Smooth muscle cell (in vitro differentiated cells): ENCODE measurements around the gene SPEF2. TPM values are rescaled to one million over a fixed set of nuclear protein-coding genes. Genes with fewer than 3 reads are reported as not detected.
A peak's percentile ranks its signal among the peaks of the same experiment; 100 is the strongest.

Experiments used
- DNase-seq: peaks from one replicate; lab custom pipeline; 2025; ENCODE audit not compliant: unreplicated experiment; lab: John Stamatoyannopoulos, UW
- H2AFZ ChIP-seq: fragments of 200-600 bp; sonication (generic); 2 replicates; pipeline ENCODE4 v1.6.0; 2016; ENCODE audit warnings: antibody characterized with exemption, low read depth, mild to moderate bottlenecking
- H3F3A ChIP-seq: fragments of 200-600 bp; sonication (generic); 2 replicates; pipeline ENCODE4 v1.6.0; 2017; ENCODE audit warnings: antibody characterized with exemption, low read depth
- H3K27ac ChIP-seq: fragments of 200-600 bp; sonication (generic); 2 replicates; pipeline ENCODE4 v1.5.1; 2016; ENCODE audit warnings: low read depth, mild to moderate bottlenecking
- H3K27me3 ChIP-seq: fragments of 200-600 bp; sonication (generic); 2 replicates; pipeline ENCODE4 v1.6.1; 2016; ENCODE audit warnings: low read depth, mild to moderate bottlenecking
- H3K36me3 ChIP-seq: fragments of 200-600 bp; sonication (generic); 2 replicates; pipeline ENCODE4 v1.5.1; 2016; ENCODE audit warnings: low read depth
- H3K4me1 ChIP-seq: fragments of 200-600 bp; sonication (generic); 2 replicates; pipeline ENCODE4 v1.5.1; 2016; ENCODE audit warnings: low read depth
- H3K4me2 ChIP-seq: fragments of 200-600 bp; sonication (generic); 2 replicates; pipeline ENCODE4 v1.6.0; 2016; ENCODE audit warnings: mild to moderate bottlenecking
- H3K4me3 ChIP-seq: fragments of 200-600 bp; sonication (generic); 2 replicates; pipeline ENCODE4 v1.5.1; 2016; ENCODE audit warnings: mild to moderate bottlenecking
- H3K79me2 ChIP-seq: fragments of 200-600 bp; sonication (generic); 2 replicates; pipeline ENCODE4 v1.6.0; 2016; ENCODE audit warnings: low read depth, mild to moderate bottlenecking
- H3K9ac ChIP-seq: fragments of 200-600 bp; sonication (generic); 2 replicates; pipeline ENCODE4 v1.6.0; 2016; ENCODE audit warnings: low read depth
- H3K9me3 ChIP-seq: fragments of 200-600 bp; sonication (generic); replicated peaks from 2 replicates; pipeline ENCODE4 v1.5.1; 2016; ENCODE audit warnings: low read depth
- H4K20me1 ChIP-seq: fragments of 200-600 bp; sonication (generic); 2 replicates; pipeline ENCODE4 v1.6.0; 2016; ENCODE audit warnings: low read depth
- WGBS: methylation state at CpG from one replicate; pipeline ENCODE4 v1.1.7; 2016; ENCODE audit warnings: low lambda C conversion rate; 5-methylcytosine and 5-hydroxymethylcytosine counted together
- polyA plus RNA-seq: library from polyadenylated mRNA; unstranded; fragments of >200 nt; fragmentation: Nextera tagmentation; extraction: Ambion mirVana; gene quantifications from 2 replicates; pipeline ENCODE4 v1.2.1, GENCODE V29; 2016
- total RNA-seq: library from RNA; depleted of rRNA; stranded (reverse); fragments of >200 nt; gene quantifications from 2 replicates; pipeline ENCODE4 v1.2.3, GENCODE V29; 2014
- TF ChIP-seq, protein P1 (sequence below): fragments of 200-600 bp; sonication (generic); IDR thresholded peaks from 2 replicates; pipeline ENCODE4 v1.5.1; 2017; ENCODE audit warnings: borderline replicate concordance, mild to moderate bottlenecking, antibody characterized with exemption; ENCODE audit not compliant: insufficient read depth, poor library complexity, severe bottlenecking

SPEF2 gene
- total and polyA plus RNA-seq, 2 experiments from 2014 or later = 3.1 to 4.8 TPM

DNA sequence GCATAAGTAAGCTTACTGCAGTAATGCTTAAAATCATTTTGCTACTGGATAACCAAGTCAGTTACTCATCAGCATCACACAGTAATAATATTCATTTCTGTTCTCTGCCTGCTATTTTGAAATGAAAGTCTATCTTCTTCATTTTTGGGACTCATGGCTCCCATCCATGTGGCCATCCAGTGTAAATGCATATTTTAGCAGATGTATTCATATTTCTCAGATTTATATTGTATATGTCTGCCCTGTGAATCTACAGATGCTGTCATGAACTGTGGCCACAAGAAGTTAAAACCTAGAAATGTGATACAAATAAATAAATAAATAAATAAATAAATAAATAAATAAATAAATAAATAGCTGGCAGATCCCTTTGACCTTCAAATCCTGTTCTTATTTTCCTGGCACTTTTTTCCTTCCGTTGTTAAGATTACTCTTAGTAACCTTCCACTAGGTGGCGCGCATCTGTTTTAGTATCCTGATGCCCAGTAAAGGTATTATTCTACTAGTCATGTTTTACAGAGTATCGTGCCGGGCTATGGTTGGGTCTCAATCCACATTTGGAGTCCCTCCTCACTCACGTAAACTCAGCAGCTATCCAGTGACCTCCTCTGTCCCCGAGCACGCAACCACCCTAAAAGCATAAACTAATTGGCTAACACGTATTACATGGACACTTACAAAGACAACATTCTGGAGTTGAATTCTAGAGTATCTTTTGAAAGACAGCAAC lies 159.9 kb downstream of the SPEF2 start:
- no peaks in the 10 kb centered on the region for H3K36me3 ChIP-seq
- TF ChIP-seq, protein P1, sequence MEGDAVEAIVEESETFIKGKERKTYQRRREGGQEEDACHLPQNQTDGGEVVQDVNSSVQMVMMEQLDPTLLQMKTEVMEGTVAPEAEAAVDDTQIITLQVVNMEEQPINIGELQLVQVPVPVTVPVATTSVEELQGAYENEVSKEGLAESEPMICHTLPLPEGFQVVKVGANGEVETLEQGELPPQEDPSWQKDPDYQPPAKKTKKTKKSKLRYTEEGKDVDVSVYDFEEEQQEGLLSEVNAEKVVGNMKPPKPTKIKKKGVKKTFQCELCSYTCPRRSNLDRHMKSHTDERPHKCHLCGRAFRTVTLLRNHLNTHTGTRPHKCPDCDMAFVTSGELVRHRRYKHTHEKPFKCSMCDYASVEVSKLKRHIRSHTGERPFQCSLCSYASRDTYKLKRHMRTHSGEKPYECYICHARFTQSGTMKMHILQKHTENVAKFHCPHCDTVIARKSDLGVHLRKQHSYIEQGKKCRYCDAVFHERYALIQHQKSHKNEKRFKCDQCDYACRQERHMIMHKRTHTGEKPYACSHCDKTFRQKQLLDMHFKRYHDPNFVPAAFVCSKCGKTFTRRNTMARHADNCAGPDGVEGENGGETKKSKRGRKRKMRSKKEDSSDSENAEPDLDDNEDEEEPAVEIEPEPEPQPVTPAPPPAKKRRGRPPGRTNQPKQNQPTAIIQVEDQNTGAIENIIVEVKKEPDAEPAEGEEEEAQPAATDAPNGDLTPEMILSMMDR = peak; percentile 77
- no peaks in the 10 kb centered on the region for H3K9me3 ChIP-seq
- H3K27ac ChIP-seq = no peak overlapping the region
- H3K4me1 ChIP-seq = peaks cover 7% of the 10 kb centered on the region
- no peaks in the 10 kb centered on the region for H3F3A ChIP-seq
- no peaks in the 10 kb centered on the region for H4K20me1 ChIP-seq
- peak overlapping the region; percentile 46 for H3K4me2 ChIP-seq
- no peaks in the 10 kb centered on the region for H3K79me2 ChIP-seq
- whole genome bisulfite sequencing = 23% methylated on average over 9 of the region's 9 CpGs
- H3K27me3 ChIP-seq = no peaks in the 10 kb centered on the region
- H2AFZ ChIP-seq = peak overlapping the region; percentile 34
- H3K4me3 ChIP-seq = no peak overlapping the region
- no peak overlapping the region for H3K9ac ChIP-seq
- DNase-seq = peak; percentile 3

DNA sequence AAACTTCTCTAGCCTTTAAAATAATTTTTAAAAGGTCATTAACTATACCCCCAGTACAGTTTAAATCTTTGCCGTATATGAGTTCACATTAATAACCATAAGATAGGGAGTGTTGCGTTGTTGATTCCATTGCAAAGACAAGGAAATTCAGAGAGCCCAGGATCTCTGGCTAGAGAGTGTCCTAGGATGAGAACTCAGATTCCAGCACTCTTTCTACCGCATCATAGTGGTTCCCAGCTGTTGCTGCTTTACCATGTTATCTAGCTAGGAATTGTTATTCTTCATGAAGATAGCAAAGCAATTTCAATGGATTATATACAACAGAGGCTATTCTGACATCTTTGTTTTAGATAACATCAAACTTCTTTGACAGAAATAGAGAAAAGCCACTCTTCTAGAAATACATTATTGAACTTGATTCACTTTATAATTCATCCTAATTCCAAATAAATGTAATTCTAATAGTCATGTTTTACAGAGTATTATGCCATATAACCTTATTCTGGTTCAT lies 160.7 kb downstream of the SPEF2 start:
- Histone ChIP-seq H3K9ac (no peak overlapping the region), H4K20me1 (no peaks in the 10 kb centered on the region), H3K79me2 (no peaks in the 10 kb centered on the region), H3K4me3 (no peak overlapping the region), H2AFZ (no peak overlapping the region), H3K4me1 (peaks cover 7% of the 10 kb centered on the region), H3K9me3 (no peaks in the 10 kb centered on the region), H3K27ac (no peak overlapping the region), H3K27me3 (no peaks in the 10 kb centered on the region), H3F3A (no peaks in the 10 kb centered on the region), H3K36me3 (no peaks in the 10 kb centered on the region), H3K4me2 (no peak overlapping the region)
- DNase-seq = no peak
- TF ChIP-seq, protein P1 = no peak
- WGBS = 91% methylated on average over 3 of the region's 3 CpGs

- TF ChIP-seq, protein P1 = no peak
- no peak for DNase-seq
- no peaks in the 10 kb centered on the region for H3K9me3 ChIP-seq
- no peak overlapping the region for H3K4me3 ChIP-seq
- no peak overlapping the region for H3K9ac ChIP-seq
- H3K27ac ChIP-seq = no peak overlapping the region
- no peaks in the 10 kb centered on the region for H3F3A ChIP-seq
- no peaks in the 10 kb centered on the region for H3K27me3 ChIP-seq
- no peak overlapping the region for H2AFZ ChIP-seq
- no peaks in the 10 kb centered on the region for H3K36me3 ChIP-seq
- no peak overlapping the region for H3K4me2 ChIP-seq
- peaks cover 7% of the 10 kb centered on the region for H3K4me1 ChIP-seq
- no peaks in the 10 kb centered on the region for H3K79me2 ChIP-seq
- H4K20me1 ChIP-seq = no peaks in the 10 kb centered on the region
- 88% methylated on average over 6 of the region's 6 CpGs for WGBS
Measured at GRCh38 chr5:35780236-35780635, 162.6 kb downstream of the SPEF2 start.
